ENCODE results near the gene GRID1.
"Not testable (repeated sequence)": the region's sequence is repeated elsewhere in the genome, so short reads cannot be mapped to it uniquely, and the experiment has no call there.

The GRID1 gene

DNA sequence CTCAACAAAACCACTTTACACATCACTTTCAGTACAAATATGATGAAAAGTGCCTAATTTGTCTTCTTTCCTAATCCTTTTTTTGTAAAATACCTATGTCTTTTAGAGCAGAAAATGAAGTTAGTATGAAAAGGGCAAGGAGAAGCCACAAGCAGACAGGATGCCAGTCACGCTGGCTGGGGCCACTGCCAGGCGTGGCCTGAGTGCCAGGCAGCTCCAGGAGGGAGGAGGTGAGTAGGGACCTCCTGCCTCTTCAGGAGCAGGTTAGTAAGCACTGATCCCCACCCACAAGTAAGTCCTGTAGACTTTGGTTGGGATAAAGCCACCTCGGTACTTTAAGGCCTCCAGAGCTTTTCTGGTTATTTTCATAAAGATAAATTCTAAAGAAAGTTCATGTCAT lies 432.0 kb downstream of the GRID1 start:
- no peak overlapping the region for H2AFZ ChIP-seq (ENCODE audit: low read length)
- no peak overlapping the region for H3K27ac ChIP-seq (ENCODE audit: low read length)
- no peaks in the 10 kb centered on the region for H3K4me1 ChIP-seq (ENCODE audit: low read length)
- H3K9ac ChIP-seq (ENCODE audit: low read length), result no peak overlapping the region
- no peaks in the 10 kb centered on the region for H3K36me3 ChIP-seq (replicated peaks; ENCODE audit: insufficient read depth, low read length)
- no peaks in the 10 kb centered on the region for H3K79me2 ChIP-seq (ENCODE audit: low read length)
- no peaks in the 10 kb centered on the region for H4K20me1 ChIP-seq (ENCODE audit: insufficient read depth, low read length)
- no peak overlapping the region for H3K4me2 ChIP-seq (ENCODE audit: low read depth, low read length)
- TF ChIP-seq EZH2phosphoT487 (IDR thresholded peaks at IDR 0.05; ENCODE audit: low read length), result no peak
- TF ChIP-seq, protein P1, sequence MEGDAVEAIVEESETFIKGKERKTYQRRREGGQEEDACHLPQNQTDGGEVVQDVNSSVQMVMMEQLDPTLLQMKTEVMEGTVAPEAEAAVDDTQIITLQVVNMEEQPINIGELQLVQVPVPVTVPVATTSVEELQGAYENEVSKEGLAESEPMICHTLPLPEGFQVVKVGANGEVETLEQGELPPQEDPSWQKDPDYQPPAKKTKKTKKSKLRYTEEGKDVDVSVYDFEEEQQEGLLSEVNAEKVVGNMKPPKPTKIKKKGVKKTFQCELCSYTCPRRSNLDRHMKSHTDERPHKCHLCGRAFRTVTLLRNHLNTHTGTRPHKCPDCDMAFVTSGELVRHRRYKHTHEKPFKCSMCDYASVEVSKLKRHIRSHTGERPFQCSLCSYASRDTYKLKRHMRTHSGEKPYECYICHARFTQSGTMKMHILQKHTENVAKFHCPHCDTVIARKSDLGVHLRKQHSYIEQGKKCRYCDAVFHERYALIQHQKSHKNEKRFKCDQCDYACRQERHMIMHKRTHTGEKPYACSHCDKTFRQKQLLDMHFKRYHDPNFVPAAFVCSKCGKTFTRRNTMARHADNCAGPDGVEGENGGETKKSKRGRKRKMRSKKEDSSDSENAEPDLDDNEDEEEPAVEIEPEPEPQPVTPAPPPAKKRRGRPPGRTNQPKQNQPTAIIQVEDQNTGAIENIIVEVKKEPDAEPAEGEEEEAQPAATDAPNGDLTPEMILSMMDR (IDR thresholded peaks at IDR 0.05; ENCODE audit: low read length), result no peak
- no peak for TF ChIP-seq EZH2 (optimal IDR thresholded peaks at IDR 0.05; ENCODE audit: low read depth, low read length)
- no peaks in the 10 kb centered on the region for H3K27me3 ChIP-seq (replicated peaks; ENCODE audit: insufficient read depth, low read length)
- no peaks in the 10 kb centered on the region for H3K9me3 ChIP-seq (replicated peaks; ENCODE audit: insufficient read depth, low read length)
- no peak for DNase-seq
- H3F3A ChIP-seq (ENCODE audit: insufficient read depth, low read length), result no peaks in the 10 kb centered on the region
- H3K4me3 ChIP-seq (ENCODE audit: low read length), result no peak overlapping the region
- H3K9me2 ChIP-seq (replicated peaks; ENCODE audit: insufficient read depth, low read length), result no peaks in the 10 kb centered on the region

DNA sequence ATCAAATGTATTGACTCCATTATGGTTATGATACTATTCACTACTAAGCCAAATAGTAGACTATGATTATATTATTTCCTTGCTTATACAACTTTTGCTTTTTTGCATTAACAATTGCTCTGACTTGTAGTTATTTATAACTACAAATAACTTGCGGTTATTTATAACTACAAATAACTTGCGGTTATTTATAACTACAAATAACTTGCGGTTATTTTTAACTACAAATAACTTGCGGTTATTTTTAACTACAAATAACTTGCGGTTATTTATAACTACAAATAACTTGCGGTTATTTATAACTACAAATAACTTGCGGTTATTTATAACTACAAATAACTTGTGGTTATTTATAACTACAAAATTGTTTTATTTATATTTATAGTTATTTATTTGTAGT lies 436.6 kb downstream of the GRID1 start:
- not testable (repeated sequence) for H3K9ac ChIP-seq (ENCODE audit: low read length); H3K4me2 ChIP-seq (ENCODE audit: low read depth, low read length); H3K9me3 ChIP-seq (replicated peaks; ENCODE audit: insufficient read depth, low read length)

DNA sequence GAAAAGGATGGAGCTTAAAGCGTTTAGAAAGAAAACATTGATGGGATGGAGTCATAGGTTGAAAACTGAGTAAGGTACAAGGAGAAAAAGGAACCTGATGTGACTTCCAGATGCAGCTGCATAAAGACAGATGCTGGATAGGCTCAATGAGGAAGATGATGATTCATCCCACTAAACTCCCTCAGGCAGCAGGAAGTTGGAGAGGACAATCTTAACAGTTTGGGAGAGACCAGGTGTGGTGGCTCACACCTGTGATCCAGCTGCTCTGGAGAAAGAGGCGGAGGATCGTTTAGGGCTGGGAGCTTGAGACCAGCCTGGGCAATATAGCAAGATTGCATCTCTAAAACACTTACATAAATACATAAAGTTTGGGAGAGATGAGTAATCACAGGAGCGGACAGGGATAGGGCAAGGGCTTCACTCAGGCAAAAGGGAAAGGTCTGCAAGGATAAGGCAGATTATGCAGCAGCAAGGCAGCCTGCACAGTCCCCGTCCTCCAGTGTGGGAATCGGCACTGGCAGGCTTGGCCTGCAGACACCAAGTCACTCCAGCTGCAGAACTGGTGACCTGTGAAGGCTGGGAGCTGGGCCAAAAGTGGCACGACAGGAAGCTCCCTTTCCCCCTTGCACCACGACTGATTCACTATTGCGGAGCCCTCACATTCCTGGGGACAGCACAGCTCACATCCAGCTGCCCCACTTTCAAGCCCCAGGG lies 438.5 kb downstream of the GRID1 start:
- no peak overlapping the region for H2AFZ ChIP-seq (ENCODE audit: low read length)
- H3K36me3 ChIP-seq (replicated peaks; ENCODE audit: insufficient read depth, low read length), result no peaks in the 10 kb centered on the region

More for the DNA sequence above, 436.6 kb downstream of the GRID1 start:
- not testable (repeated sequence) for H3K27ac ChIP-seq (ENCODE audit: low read length); H2AFZ ChIP-seq (ENCODE audit: low read length); H3K27me3 ChIP-seq (replicated peaks; ENCODE audit: insufficient read depth, low read length); H3K79me2 ChIP-seq (ENCODE audit: low read length); H4K20me1 ChIP-seq (ENCODE audit: insufficient read depth, low read length); H3K4me3 ChIP-seq (ENCODE audit: low read length); DNase-seq; H3K9me2 ChIP-seq (replicated peaks; ENCODE audit: insufficient read depth, low read length); H3K4me1 ChIP-seq (ENCODE audit: low read length); H3F3A ChIP-seq (ENCODE audit: insufficient read depth, low read length); H3K36me3 ChIP-seq (replicated peaks; ENCODE audit: insufficient read depth, low read length)

DNA sequence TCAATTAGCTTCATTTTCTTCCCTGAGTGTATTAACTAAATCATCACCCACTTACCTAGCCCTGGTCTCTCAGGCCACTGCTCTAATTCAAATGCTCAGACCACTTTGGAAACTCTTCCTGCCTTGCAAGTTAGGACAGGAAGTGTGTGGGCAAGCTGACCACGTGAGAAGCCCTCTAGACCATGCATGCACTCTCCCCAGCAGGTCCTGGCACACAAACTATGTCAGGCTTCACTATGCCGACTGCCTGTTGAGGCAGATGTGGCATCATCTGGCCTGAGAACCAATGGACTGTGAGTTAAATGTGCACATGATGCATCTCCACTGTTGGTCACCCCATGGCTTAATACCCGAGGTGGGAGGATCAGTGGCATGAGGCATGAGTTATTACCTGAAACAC lies 439.6 kb downstream of the GRID1 start:
- no peak overlapping the region for H3K9ac ChIP-seq (ENCODE audit: low read length)
- no peak overlapping the region for H3K27ac ChIP-seq (ENCODE audit: low read length)
- H3K4me1 ChIP-seq (ENCODE audit: low read length), result no peaks in the 10 kb centered on the region
- H3K27me3 ChIP-seq (replicated peaks; ENCODE audit: insufficient read depth, low read length), result no peaks in the 10 kb centered on the region
- no peak overlapping the region for H3K4me3 ChIP-seq (ENCODE audit: low read length)
- no peaks in the 10 kb centered on the region for H4K20me1 ChIP-seq (ENCODE audit: insufficient read depth, low read length)
- H3F3A ChIP-seq (ENCODE audit: insufficient read depth, low read length), result no peaks in the 10 kb centered on the region
- H3K9me2 ChIP-seq (replicated peaks; ENCODE audit: insufficient read depth, low read length), result no peaks in the 10 kb centered on the region
- TF ChIP-seq EZH2phosphoT487 (IDR thresholded peaks at IDR 0.05; ENCODE audit: low read length) (no peak), EZH2 (optimal IDR thresholded peaks at IDR 0.05; ENCODE audit: low read depth, low read length) (no peak)
- TF ChIP-seq, protein P1 (IDR thresholded peaks at IDR 0.05; ENCODE audit: low read length), result no peak
- DNase-seq, result no peak
- no peaks in the 10 kb centered on the region for H3K79me2 ChIP-seq (ENCODE audit: low read length)
- no peaks in the 10 kb centered on the region for H3K36me3 ChIP-seq (replicated peaks; ENCODE audit: insufficient read depth, low read length)
- H3K4me2 ChIP-seq (ENCODE audit: low read depth, low read length), result no peak overlapping the region
- no peak overlapping the region for H2AFZ ChIP-seq (ENCODE audit: low read length)
- no peaks in the 10 kb centered on the region for H3K9me3 ChIP-seq (replicated peaks; ENCODE audit: insufficient read depth, low read length)

More for the DNA sequence above, 438.5 kb downstream of the GRID1 start:
- Histone ChIP-seq H3K9me3 (replicated peaks; ENCODE audit: insufficient read depth, low read length) (no peaks in the 10 kb centered on the region), H3K4me3 (ENCODE audit: low read length) (no peak overlapping the region), H3K4me1 (ENCODE audit: low read length) (no peaks in the 10 kb centered on the region), H3K9ac (ENCODE audit: low read length) (no peak overlapping the region), H3F3A (ENCODE audit: insufficient read depth, low read length) (no peaks in the 10 kb centered on the region), H3K27me3 (replicated peaks; ENCODE audit: insufficient read depth, low read length) (no peaks in the 10 kb centered on the region), H3K4me2 (ENCODE audit: low read depth, low read length) (no peak overlapping the region), H4K20me1 (ENCODE audit: insufficient read depth, low read length) (no peaks in the 10 kb centered on the region), H3K9me2 (replicated peaks; ENCODE audit: insufficient read depth, low read length) (no peaks in the 10 kb centered on the region), H3K79me2 (ENCODE audit: low read length) (no peaks in the 10 kb centered on the region), H3K27ac (ENCODE audit: low read length) (no peak overlapping the region)
- DNase-seq, result no peak
- TF ChIP-seq EZH2phosphoT487 (IDR thresholded peaks at IDR 0.05; ENCODE audit: low read length), result no peak
- TF ChIP-seq, protein P1 (IDR thresholded peaks at IDR 0.05; ENCODE audit: low read length), result no peak
- TF ChIP-seq EZH2 (optimal IDR thresholded peaks at IDR 0.05; ENCODE audit: low read depth, low read length), result no peak
